Measurements from ENCODE around the gene PRAMEF12. TPM values are rescaled to one million over a fixed set of nuclear protein-coding genes. Genes with fewer than 3 reads are reported as not detected.
"Not testable (repeated sequence)": the region's sequence is repeated elsewhere in the genome, so short reads cannot be mapped to it uniquely, and the experiment has no call there.

The PRAMEF12 gene
- total RNA-seq, 4 donors from 2014 or later, result not detected

- Histone ChIP-seq H3K4me1 (no peaks in the 10 kb centered on the region), H3K27me3 (no peaks in the 10 kb centered on the region), H3K27ac (no peak overlapping the region), H3K36me3 (no peaks in the 10 kb centered on the region), H3K4me3 (no peak overlapping the region), H3K9me3 (peaks cover 0 to 10% (median 0%) of the 10 kb centered on the region in 4 donors)
- 40 to 61% methylated on average over 2 to 4 of the region's 4 CpGs for WGBS, 2 donors
- DNase-seq (ENCODE audit: low spot score in 2 of 2), result no peak
- TF ChIP-seq POLR2A (IDR thresholded peaks at IDR 0.05), result no peak
Observed at GRCh38 chr1:12798911-12799310, 25.4 kb downstream of the PRAMEF12 start.

- TF ChIP-seq CTCF (IDR thresholded peaks at IDR 0.05) (no peak), POLR2A (IDR thresholded peaks at IDR 0.05) (no peak), EP300 (IDR thresholded peaks at IDR 0.05) (no peak)
- DNase-seq (ENCODE audit: low spot score in 2 of 2), result no peak
- Histone ChIP-seq H3K27ac (no peak overlapping the region), H3K9me3 (peaks cover 0 to 18% (median 0%) of the 10 kb centered on the region in 4 donors), H3K4me3 (no peak overlapping the region), H3K4me1 (no peaks in the 10 kb centered on the region), H3K36me3 (no peaks in the 10 kb centered on the region), H3K27me3 (no peaks in the 10 kb centered on the region)
- WGBS, 2 donors, result 80% methylated on average over 2 of the region's 2 CpGs
Observed at GRCh38 chr1:12799730-12800129, 26.2 kb downstream of the PRAMEF12 start.

- no peaks in the 10 kb centered on the region for H3K36me3 ChIP-seq
- no peaks in the 10 kb centered on the region for H3K27me3 ChIP-seq
- DNase-seq (ENCODE audit: low spot score in 2 of 2), result no peak
- WGBS, 2 donors, result 86 to 89% methylated on average over 1 of the region's 1 CpG
- TF ChIP-seq CTCF (IDR thresholded peaks at IDR 0.05), result no peak
- TF ChIP-seq EP300 (IDR thresholded peaks at IDR 0.05), result no peak
- TF ChIP-seq POLR2A (IDR thresholded peaks at IDR 0.05), result no peak
- no peak overlapping the region for H3K27ac ChIP-seq
- peaks cover 0 to 7% (median 0%) of the 10 kb centered on the region in 4 donors for H3K9me3 ChIP-seq
- H3K4me1 ChIP-seq, result no peaks in the 10 kb centered on the region
- H3K4me3 ChIP-seq, result no peak overlapping the region
Observed at GRCh38 chr1:12809933-12810332, 36.4 kb downstream of the PRAMEF12 start.

GRCh38 chr1:12810691-12811408, 37.3 kb downstream of the PRAMEF12 start:
- Histone ChIP-seq H3K27ac (no peak overlapping the region), H3K4me3 (no peak overlapping the region), H3K4me1 (no peaks in the 10 kb centered on the region), H3K27me3 (no peaks in the 10 kb centered on the region), H3K9me3 (no peaks in the 10 kb centered on the region), H3K36me3 (no peaks in the 10 kb centered on the region)
- 71% methylated on average over 4 to 5 of the region's 5 CpGs for WGBS, 2 donors
- TF ChIP-seq POLR2A (IDR thresholded peaks at IDR 0.05), result no peak
- TF ChIP-seq EP300 (IDR thresholded peaks at IDR 0.05), result no peak
- TF ChIP-seq CTCF (IDR thresholded peaks at IDR 0.05), result no peak
- no peak for DNase-seq (ENCODE audit: low spot score in 2 of 2)

GRCh38 chr1:12811409-12811784, 37.9 kb downstream of the PRAMEF12 start:
- Histone ChIP-seq H3K9me3 (no peaks in the 10 kb centered on the region), H3K4me1 (no peaks in the 10 kb centered on the region), H3K27ac (no peak overlapping the region), H3K27me3 (no peaks in the 10 kb centered on the region), H3K4me3 (no peak overlapping the region), H3K36me3 (no peaks in the 10 kb centered on the region)
- TF ChIP-seq CTCF (IDR thresholded peaks at IDR 0.05) (no peak), EP300 (IDR thresholded peaks at IDR 0.05) (no peak)
- no peak for DNase-seq (ENCODE audit: low spot score in 2 of 2)
- WGBS, 2 donors, result 33 to 58% methylated on average over 1 to 2 of the region's 2 CpGs

- H3K36me3 ChIP-seq; H3K27ac ChIP-seq; H3K27me3 ChIP-seq; H3K4me1 ChIP-seq; H3K9me3 ChIP-seq; DNase-seq (ENCODE audit: low spot score in 2 of 2); H3K4me3 ChIP-seq: not testable (repeated sequence)
- 71 to 100% methylated on average over 1 to 4 of the region's 6 CpGs for WGBS, 2 donors
Observed at GRCh38 chr1:12819061-12819460, 45.5 kb downstream of the PRAMEF12 start.

Other genes starting within 250 kb of the PRAMEF12 start
- gene DHRS3, start 155.5 kb upstream of the PRAMEF12 start, total RNA-seq, result 100 to 1,000 TPM; 180 to 449 (median 358) TPM
- not detected for gene AADACL4, start 129.7 kb upstream of the PRAMEF12 start, total RNA-seq
- not detected for gene AADACL3, start 57.6 kb upstream of the PRAMEF12 start, total RNA-seq
- gene CFAP107, start 27.5 kb upstream of the PRAMEF12 start, total RNA-seq, result not detected
- not detected for gene PRAMEF1, start 17.7 kb downstream of the PRAMEF12 start, total RNA-seq
- not detected for gene PRAMEF11, start 57.7 kb downstream of the PRAMEF12 start, total RNA-seq
- gene HNRNPCL1, start 75.0 kb downstream of the PRAMEF12 start, total RNA-seq, result not detected
- not detected for gene PRAMEF2, start 83.3 kb downstream of the PRAMEF12 start, total RNA-seq
- gene PRAMEF4, start 112.5 kb downstream of the PRAMEF12 start, total RNA-seq, result not detected
- gene PRAMEF10, start 124.5 kb downstream of the PRAMEF12 start, total RNA-seq, result not detected
- gene PRAMEF7, start 142.9 kb downstream of the PRAMEF12 start, total RNA-seq, result not detected
- gene PRAMEF6, start 173.8 kb downstream of the PRAMEF12 start, total RNA-seq, result not detected

Measured in tibial nerve (tissue), 4 donors.